ENCODE data around the gene PHF20. TPM values are rescaled to one million over a fixed set of nuclear protein-coding genes. Genes with fewer than 3 reads are reported as not detected.

PHF20 gene
- total and polyA plus RNA-seq, 2 of the 13 experiments (the other 11 are each of a cell fraction or from before 2014, with no cell fraction given) = 22.8 to 34.1 TPM

DNA sequence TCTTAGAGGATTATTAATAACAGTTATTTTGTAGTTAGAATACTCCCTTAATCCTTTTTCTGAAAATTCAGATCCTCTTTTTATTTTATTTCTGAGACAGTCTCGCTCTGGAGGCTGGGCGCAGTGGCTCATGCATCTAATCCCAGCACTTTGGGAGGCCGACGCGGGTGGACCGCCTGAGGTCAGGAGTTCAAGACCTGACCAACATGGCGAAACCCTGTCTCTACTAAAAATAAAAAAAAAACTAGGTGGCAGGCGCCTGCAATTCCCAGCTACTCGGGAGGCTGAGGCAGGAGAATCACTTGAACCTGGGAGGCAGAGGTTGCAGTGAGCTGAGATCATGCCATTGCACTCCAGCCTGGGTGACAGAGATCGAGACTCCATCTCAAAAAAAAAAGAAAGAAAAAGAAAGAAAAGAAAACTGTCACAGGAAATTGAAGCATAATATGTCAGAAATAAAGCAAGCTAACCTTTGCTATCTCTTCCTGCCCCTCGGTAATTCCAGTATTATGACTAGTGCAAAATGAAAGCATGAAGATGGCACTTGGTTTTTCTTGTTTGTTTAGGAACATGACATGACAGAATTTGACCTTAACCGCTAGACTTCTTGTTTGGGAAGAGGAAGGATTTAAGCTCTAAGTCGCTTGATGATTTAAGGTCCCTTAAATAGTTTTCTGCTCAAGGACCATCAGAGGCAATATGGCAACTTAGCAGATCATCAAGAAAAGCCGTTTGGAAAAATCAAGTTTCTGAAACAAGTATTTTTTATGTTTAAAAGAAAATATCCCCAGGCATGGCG, 27.9 kb upstream of the PHF20 start (continued):
- TF ChIP-seq, protein P1, sequence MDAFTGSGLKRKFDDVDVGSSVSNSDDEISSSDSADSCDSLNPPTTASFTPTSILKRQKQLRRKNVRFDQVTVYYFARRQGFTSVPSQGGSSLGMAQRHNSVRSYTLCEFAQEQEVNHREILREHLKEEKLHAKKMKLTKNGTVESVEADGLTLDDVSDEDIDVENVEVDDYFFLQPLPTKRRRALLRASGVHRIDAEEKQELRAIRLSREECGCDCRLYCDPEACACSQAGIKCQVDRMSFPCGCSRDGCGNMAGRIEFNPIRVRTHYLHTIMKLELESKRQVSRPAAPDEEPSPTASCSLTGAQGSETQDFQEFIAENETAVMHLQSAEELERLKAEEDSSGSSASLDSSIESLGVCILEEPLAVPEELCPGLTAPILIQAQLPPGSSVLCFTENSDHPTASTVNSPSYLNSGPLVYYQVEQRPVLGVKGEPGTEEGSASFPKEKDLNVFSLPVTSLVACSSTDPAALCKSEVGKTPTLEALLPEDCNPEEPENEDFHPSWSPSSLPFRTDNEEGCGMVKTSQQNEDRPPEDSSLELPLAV (CRISPR knock-in tag; conservative IDR thresholded peaks at IDR 0.05; ENCODE audit: low read depth) = no peak
- peak; percentile 61 for TF ChIP-seq ZNF136 (CRISPR knock-in tag; IDR thresholded peaks at IDR 0.05; ENCODE audit: low read depth)
- TF ChIP-seq, protein P2, sequence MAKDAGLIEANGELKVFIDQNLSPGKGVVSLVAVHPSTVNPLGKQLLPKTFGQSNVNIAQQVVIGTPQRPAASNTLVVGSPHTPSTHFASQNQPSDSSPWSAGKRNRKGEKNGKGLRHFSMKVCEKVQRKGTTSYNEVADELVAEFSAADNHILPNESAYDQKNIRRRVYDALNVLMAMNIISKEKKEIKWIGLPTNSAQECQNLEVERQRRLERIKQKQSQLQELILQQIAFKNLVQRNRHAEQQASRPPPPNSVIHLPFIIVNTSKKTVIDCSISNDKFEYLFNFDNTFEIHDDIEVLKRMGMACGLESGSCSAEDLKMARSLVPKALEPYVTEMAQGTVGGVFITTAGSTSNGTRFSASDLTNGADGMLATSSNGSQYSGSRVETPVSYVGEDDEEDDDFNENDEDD (CRISPR knock-in tag; IDR thresholded peaks at IDR 0.05; ENCODE audit: borderline replicate concordance) = peak; percentile 16; the same call in 1 of the 2 replicates
- TF ChIP-seq SYNCRIP (IDR thresholded peaks at IDR 0.05; ENCODE audit: insufficient read depth, low read depth, low read length) = no peak
- TF ChIP-seq, protein P3, sequence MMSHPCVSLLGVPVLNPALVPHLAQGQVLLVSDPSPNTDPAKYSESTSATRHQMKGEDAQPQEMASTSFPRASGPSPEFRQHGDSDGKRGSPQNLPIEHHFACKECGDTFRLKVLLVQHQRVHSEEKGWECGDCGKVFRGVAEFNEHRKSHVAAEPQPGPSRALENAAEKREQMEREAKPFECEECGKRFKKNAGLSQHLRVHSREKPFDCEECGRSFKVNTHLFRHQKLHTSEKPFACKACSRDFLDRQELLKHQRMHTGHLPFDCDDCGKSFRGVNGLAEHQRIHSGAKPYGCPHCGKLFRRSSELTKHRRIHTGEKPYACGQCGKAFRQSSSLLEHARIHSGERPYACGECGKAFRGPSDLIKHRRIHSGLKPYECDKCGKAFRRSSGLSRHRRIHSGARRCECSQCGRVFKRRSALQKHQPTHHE (CRISPR knock-in tag; IDR thresholded peaks at IDR 0.05; ENCODE audit: borderline replicate concordance) = no peak
- 0 out of 2 replicates have a peak, but pooled peaks have one; percentile 69 for TF ChIP-seq ZSCAN12 (CRISPR knock-in tag; IDR thresholded peaks at IDR 0.05)
- peak; percentile 38; the same call in 1 of the 2 replicates for TF ChIP-seq EHMT2 (IDR thresholded peaks at IDR 0.05; ENCODE audit: borderline replicate concordance, low read depth, low read length)
- TF ChIP-seq ZNF460 (CRISPR knock-in tag; IDR thresholded peaks at IDR 0.05; ENCODE audit: borderline replicate concordance) = peak; percentile 94
- peak; percentile 63; the same call in 1 of the 2 replicates for TF ChIP-seq KLF12 (CRISPR knock-in tag; IDR thresholded peaks at IDR 0.05; ENCODE audit: borderline replicate concordance)
- peak; percentile 21 for TF ChIP-seq TBL1XR1 (IDR thresholded peaks at IDR 0.05; ENCODE audit: borderline replicate concordance, low read length, partially characterized antibody)
- TF ChIP-seq, protein P4, sequence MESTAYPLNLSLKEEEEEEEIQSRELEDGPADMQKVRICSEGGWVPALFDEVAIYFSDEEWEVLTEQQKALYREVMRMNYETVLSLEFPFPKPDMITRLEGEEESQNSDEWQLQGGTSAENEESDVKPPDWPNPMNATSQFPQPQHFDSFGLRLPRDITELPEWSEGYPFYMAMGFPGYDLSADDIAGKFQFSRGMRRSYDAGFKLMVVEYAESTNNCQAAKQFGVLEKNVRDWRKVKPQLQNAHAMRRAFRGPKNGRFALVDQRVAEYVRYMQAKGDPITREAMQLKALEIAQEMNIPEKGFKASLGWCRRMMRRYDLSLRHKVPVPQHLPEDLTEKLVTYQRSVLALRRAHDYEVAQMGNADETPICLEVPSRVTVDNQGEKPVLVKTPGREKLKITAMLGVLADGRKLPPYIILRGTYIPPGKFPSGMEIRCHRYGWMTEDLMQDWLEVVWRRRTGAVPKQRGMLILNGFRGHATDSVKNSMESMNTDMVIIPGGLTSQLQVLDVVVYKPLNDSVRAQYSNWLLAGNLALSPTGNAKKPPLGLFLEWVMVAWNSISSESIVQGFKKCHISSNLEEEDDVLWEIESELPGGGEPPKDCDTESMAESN (CRISPR knock-in tag; conservative IDR thresholded peaks at IDR 0.05) = no peak
- peak; percentile 59 for TF ChIP-seq FOXA1 (IDR thresholded peaks at IDR 0.05)
- peak; percentile 85 for TF ChIP-seq FOXA1 (CRISPR knock-in tag; IDR thresholded peaks at IDR 0.05)
- no peak for TF ChIP-seq ZBTB3 (CRISPR knock-in tag; IDR thresholded peaks at IDR 0.05; ENCODE audit: borderline replicate concordance, low read depth)
- TF ChIP-seq THAP11 (CRISPR knock-in tag; IDR thresholded peaks at IDR 0.05) = peak; percentile 28; the same call in 1 of the 2 replicates
- TF ChIP-seq, protein P5, sequence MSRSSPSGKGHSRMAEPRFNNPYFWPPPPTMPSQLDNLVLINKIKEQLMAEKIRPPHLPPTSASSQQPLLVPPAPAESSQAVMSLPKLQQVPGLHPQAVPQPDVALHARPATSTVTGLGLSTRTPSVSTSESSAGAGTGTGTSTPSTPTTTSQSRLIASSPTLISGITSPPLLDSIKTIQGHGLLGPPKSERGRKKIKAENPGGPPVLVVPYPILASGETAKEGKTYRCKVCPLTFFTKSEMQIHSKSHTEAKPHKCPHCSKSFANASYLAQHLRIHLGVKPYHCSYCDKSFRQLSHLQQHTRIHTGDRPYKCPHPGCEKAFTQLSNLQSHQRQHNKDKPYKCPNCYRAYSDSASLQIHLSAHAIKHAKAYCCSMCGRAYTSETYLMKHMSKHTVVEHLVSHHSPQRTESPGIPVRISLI (CRISPR knock-in tag; IDR thresholded peaks at IDR 0.05; ENCODE audit: borderline replicate concordance) = peak; percentile 93
- peak; percentile 3; the same call in 1 of the 2 replicates for TF ChIP-seq FOSL2 (CRISPR knock-in tag; IDR thresholded peaks at IDR 0.05)
- TF ChIP-seq NCOA1 (CRISPR knock-in tag; IDR thresholded peaks at IDR 0.05) = 0 out of 2 replicates have a peak, but pooled peaks have one; percentile 41
- no peak for TF ChIP-seq ARNT2 (CRISPR knock-in tag; IDR thresholded peaks at IDR 0.05; ENCODE audit: low read depth)
- 0 out of 2 replicates have a peak, but pooled peaks have one; percentile 7 for TF ChIP-seq CBX2 (IDR thresholded peaks at IDR 0.05; ENCODE audit: low read depth, low read length)
- TF ChIP-seq CBX2 (CRISPR knock-in tag; IDR thresholded peaks at IDR 0.05; ENCODE audit: low read depth) = no peak
- no peak for TF ChIP-seq MTF1 (CRISPR knock-in tag; IDR thresholded peaks at IDR 0.05)
